Mammary epithelial cell (primary cell): ENCODE measurements around the gene GNRH2.
"Not testable (repeated sequence)": the region's sequence is repeated elsewhere in the genome, so short reads cannot be mapped to it uniquely, and the experiment has no call there.

ENCODE experiments used
- CTCF ChIP-seq, 2 donors: IDR thresholded peaks in 1 of 2; conservative IDR thresholded peaks in 1 of 2; 2 replicates each; pipeline ENCODE4 v1.5.1; 2011 to 2012; ENCODE audit warnings: inconsistent platforms in 2 of 2, low read length in 2 of 2, mild to moderate bottlenecking in 2 of 2, control low read depth in 1 of 2, low read depth in 1 of 2; ENCODE audit not compliant: insufficient read depth in 1 of 2; ENCODE audit errors: extremely low read depth in 1 of 2
- EZH2 ChIP-seq: IDR thresholded peaks from 2 replicates; pipeline ENCODE4 v1.6.1; 2012; ENCODE audit warnings: low read length, inconsistent platforms, borderline replicate concordance

- TF ChIP-seq EZH2; CTCF (conservative IDR thresholded peaks at IDR 0.05 in 1 of 2, IDR thresholded peaks at IDR 0.05 in 1 of 2; ENCODE audit: extremely low read depth in 1 of 2, insufficient read depth in 1 of 2, low read depth in 1 of 2, low read length in 2 of 2): not testable (repeated sequence)
These were observed 31.9 kb downstream of the GNRH2 start for GRCh38 chr20:3075315-3075714.
